T-helper 1 cell (primary cell): Measurements from ENCODE around the gene NR1H3.
A peak's percentile ranks its signal among the peaks of the same experiment; 100 is the strongest.

Experiments
- DNase-seq, 5 donors: peaks; one replicate each; pipeline ENCODE4 v3.0.0-alpha.2; 2012 to 2020

Gene NR1H3

GRCh38 chr11:47244448-47245350, 13.1 kb upstream of the NR1H3 start:
- no peak for DNase-seq

- DNase-seq = no peak
Observed at GRCh38 chr11:47245611-47246357, 12.0 kb upstream of the NR1H3 start.

GRCh38 chr11:47247502-47247901, 10.3 kb upstream of the NR1H3 start:
- DNase-seq = no peak

- DNase-seq = no peak
Observed at GRCh38 chr11:47248304-47248663, 9.5 kb upstream of the NR1H3 start.

GRCh38 chr11:47248664-47249377, 9.0 kb upstream of the NR1H3 start, which contains the start of gene ACP2:
TSS of gene ACP2 (minus strand) at chr11:47248814. CDS start at chr11:47248789, 25 bp downstream.
- DNase-seq = peak; percentile 63 to 90 (median 75)

- no peak for DNase-seq
Observed at GRCh38 chr11:47249378-47249715, 8.4 kb upstream of the NR1H3 start.

- DNase-seq = no peak
Observed at GRCh38 chr11:47251751-47252150, 6.0 kb upstream of the NR1H3 start.

GRCh38 chr11:47253660-47254059, 4.1 kb upstream of the NR1H3 start:
- no peak for DNase-seq

- no peak for DNase-seq
Observed at GRCh38 chr11:47254386-47254785, 3.4 kb upstream of the NR1H3 start.

GRCh38 chr11:47256374-47256773, 1.4 kb upstream of the NR1H3 start:
- DNase-seq = no peak

GRCh38 chr11:47257177-47257516, 649 bp upstream of the NR1H3 start:
- DNase-seq = no peak

- DNase-seq = no peak
Observed at GRCh38 chr11:47258317-47258902, 614 bp downstream of the NR1H3 start.

- no peak for DNase-seq
Observed at GRCh38 chr11:47259232-47259977, 1.6 kb downstream of the NR1H3 start.

- DNase-seq = no peak
Observed at GRCh38 chr11:47260366-47260765, 2.6 kb downstream of the NR1H3 start.

- DNase-seq = no peak
Observed at GRCh38 chr11:47261291-47261800, 3.5 kb downstream of the NR1H3 start.

GRCh38 chr11:47264119-47264518, 6.3 kb downstream of the NR1H3 start:
- DNase-seq = no peak

GRCh38 chr11:47264521-47264920, 6.7 kb downstream of the NR1H3 start:
- DNase-seq = no peak

- no peak for DNase-seq
Observed at GRCh38 chr11:47267876-47268275, 10.1 kb downstream of the NR1H3 start.

- no peak for DNase-seq
Observed at GRCh38 chr11:47268448-47269001, 10.7 kb downstream of the NR1H3 start.

GRCh38 chr11:47269002-47269828, 11.4 kb downstream of the NR1H3 start:
- peak; percentile 68 to 89 (median 77) for DNase-seq

GRCh38 chr11:47269829-47270305, 12.1 kb downstream of the NR1H3 start, which contains the start of gene MADD:
TSS of gene MADD (plus strand) at chr11:47270133.
- DNase-seq = peak; percentile 80 to 93 (median 87)
